ENCODE results near the gene PCAT7. TPM values are rescaled to one million over a fixed set of nuclear protein-coding genes. Genes with fewer than 3 reads are reported as not detected.

PCAT7 gene
- total RNA-seq, 1 experiment from 2014 or later, result 4.0 TPM

DNA sequence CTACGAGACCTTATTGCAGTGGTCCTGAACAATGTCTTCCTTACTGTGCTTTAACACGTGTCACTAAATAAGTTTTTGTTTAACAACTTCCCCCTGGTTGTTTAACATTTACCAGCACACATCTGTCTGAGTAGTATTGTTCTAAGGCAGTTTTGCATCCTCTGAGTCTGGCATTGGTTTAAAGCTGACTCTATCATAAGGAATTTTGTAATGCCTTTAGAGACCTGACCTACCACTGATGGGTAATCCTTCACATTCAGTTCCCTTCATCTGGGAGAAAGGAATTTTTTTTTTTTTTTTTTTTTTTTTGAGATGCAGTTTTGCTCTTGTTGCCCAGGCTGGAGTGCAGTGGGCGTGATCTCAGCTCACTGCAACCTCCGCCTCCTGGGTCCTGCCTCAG lies 20.0 kb upstream of the PCAT7 start:
- H3K9ac ChIP-seq (ENCODE audit: extremely low read depth, insufficient read length, low read length), result no peak overlapping the region
- no peak overlapping the region for H3K4me3 Mint-ChIP-seq
- H3K79me2 ChIP-seq (ENCODE audit: insufficient read depth, low read length), result no peaks in the 10 kb centered on the region
- no peak overlapping the region for H3K27ac Mint-ChIP-seq
- DNase-seq, result no peak
- no peak overlapping the region for H2AK5ac ChIP-seq (ENCODE audit: insufficient read length, low read length)
- H3K9me3 ChIP-seq (ENCODE audit: control insufficient read depth, low read depth, low read length), result no peaks in the 10 kb centered on the region
- H4K91ac ChIP-seq (ENCODE audit: insufficient read length, low read depth, low read length), result no peak overlapping the region
- no peak overlapping the region for H2AFZ ChIP-seq (ENCODE audit: low read length)
- no peak overlapping the region for H2BK12ac ChIP-seq (ENCODE audit: insufficient read length, low read depth, low read length)
- H3K27me3 ChIP-seq (ENCODE audit: insufficient read depth, low read length), result no peaks in the 10 kb centered on the region
- H3K23me2 ChIP-seq (ENCODE audit: insufficient read length, low read depth, low read length, poor library complexity, severe bottlenecking), result no peaks in the 10 kb centered on the region
- TF ChIP-seq, protein P1, sequence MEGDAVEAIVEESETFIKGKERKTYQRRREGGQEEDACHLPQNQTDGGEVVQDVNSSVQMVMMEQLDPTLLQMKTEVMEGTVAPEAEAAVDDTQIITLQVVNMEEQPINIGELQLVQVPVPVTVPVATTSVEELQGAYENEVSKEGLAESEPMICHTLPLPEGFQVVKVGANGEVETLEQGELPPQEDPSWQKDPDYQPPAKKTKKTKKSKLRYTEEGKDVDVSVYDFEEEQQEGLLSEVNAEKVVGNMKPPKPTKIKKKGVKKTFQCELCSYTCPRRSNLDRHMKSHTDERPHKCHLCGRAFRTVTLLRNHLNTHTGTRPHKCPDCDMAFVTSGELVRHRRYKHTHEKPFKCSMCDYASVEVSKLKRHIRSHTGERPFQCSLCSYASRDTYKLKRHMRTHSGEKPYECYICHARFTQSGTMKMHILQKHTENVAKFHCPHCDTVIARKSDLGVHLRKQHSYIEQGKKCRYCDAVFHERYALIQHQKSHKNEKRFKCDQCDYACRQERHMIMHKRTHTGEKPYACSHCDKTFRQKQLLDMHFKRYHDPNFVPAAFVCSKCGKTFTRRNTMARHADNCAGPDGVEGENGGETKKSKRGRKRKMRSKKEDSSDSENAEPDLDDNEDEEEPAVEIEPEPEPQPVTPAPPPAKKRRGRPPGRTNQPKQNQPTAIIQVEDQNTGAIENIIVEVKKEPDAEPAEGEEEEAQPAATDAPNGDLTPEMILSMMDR (conservative IDR thresholded peaks at IDR 0.05), result no peak
- H4K5ac ChIP-seq (ENCODE audit: insufficient read length, low read depth, low read length), result no peak overlapping the region
- no peak overlapping the region for H2BK5ac ChIP-seq (ENCODE audit: insufficient read length, low read length)
- H2BK15ac ChIP-seq (ENCODE audit: low read depth, low read length), result no peak overlapping the region
- no peak overlapping the region for H2BK120ac ChIP-seq (ENCODE audit: low read depth, low read length, poor library complexity, severe bottlenecking)
- no peaks in the 10 kb centered on the region; a peak in 1 of 7 replicates for H3K36me3 Mint-ChIP-seq (ENCODE audit: insufficient read depth in 1 of 3, low read depth in 3 of 3)
- H3K4me1 ChIP-seq (ENCODE audit: insufficient read depth, low read length), result no peaks in the 10 kb centered on the region
- H3K4ac ChIP-seq (ENCODE audit: low read depth, low read length), result no peak overlapping the region
- no peak overlapping the region for H4K8ac ChIP-seq (replicated peaks; ENCODE audit: insufficient read length, low read depth, low read length)
- H3T11ph ChIP-seq (ENCODE audit: low read length), result no peak overlapping the region
- no peak overlapping the region for H3K4me2 ChIP-seq (ENCODE audit: insufficient read depth, insufficient read length, low read length)
- no peaks in the 10 kb centered on the region for H4K20me1 ChIP-seq (ENCODE audit: control insufficient read depth, insufficient read depth, insufficient read length)
- no peaks in the 10 kb centered on the region for H3K9me3 Mint-ChIP-seq
- no peak overlapping the region for H3K14ac ChIP-seq (ENCODE audit: insufficient read depth, low read length)
- no peak overlapping the region for H3K27ac ChIP-seq (ENCODE audit: insufficient read length, low read depth, low read length)
- no peak overlapping the region for H3K23ac ChIP-seq (ENCODE audit: insufficient read length, low read depth, low read length)
- H3K56ac ChIP-seq (ENCODE audit: insufficient read length, low read depth, low read length), result no peak overlapping the region
- no peaks in the 10 kb centered on the region for H3K4me1 Mint-ChIP-seq
- no peaks in the 10 kb centered on the region for H3K79me1 ChIP-seq (ENCODE audit: insufficient read depth, low read depth, low read length, poor library complexity, severe bottlenecking)
- no peak overlapping the region for H3K18ac ChIP-seq (ENCODE audit: insufficient read length, low read depth, low read length)
- H2BK20ac ChIP-seq (ENCODE audit: low read depth, low read length, poor library complexity, severe bottlenecking), result no peak overlapping the region
- no peaks in the 10 kb centered on the region for H3K27me3 Mint-ChIP-seq (ENCODE audit: low read depth)
- no CpG with 5 or more reads among the region's 4 CpGs for WGBS (ENCODE audit: extremely low coverage, insufficient read length, low lambda C conversion rate)
